ENCODE results near the gene ABHD5.

ABHD5 gene

GRCh38 chr3:43684944-43685343 is 5.8 kb upstream of the ABHD5 start:
- no peak for DNase-seq (ENCODE audit: insufficient read length, low spot score)
- no peak for FAIRE-seq

GRCh38 chr3:43685921-43686320 is 4.8 kb upstream of the ABHD5 start:
- FAIRE-seq (no peak), DNase-seq (ENCODE audit: insufficient read length, low spot score) (no peak)

- DNase-seq (ENCODE audit: insufficient read length, low spot score) (no peak), FAIRE-seq (no peak)
Observed at GRCh38 chr3:43686333-43686699, 4.4 kb upstream of the ABHD5 start.

- DNase-seq (ENCODE audit: insufficient read length, low spot score) (no peak), FAIRE-seq (no peak)
Observed at GRCh38 chr3:43686700-43687498, 3.8 kb upstream of the ABHD5 start.

- DNase-seq (ENCODE audit: insufficient read length, low spot score) (no peak), FAIRE-seq (no peak)
Observed at GRCh38 chr3:43687499-43687811, 3.3 kb upstream of the ABHD5 start.

GRCh38 chr3:43688245-43688650 is 2.5 kb upstream of the ABHD5 start:
- no peak for DNase-seq (ENCODE audit: insufficient read length, low spot score)
- FAIRE-seq: no peak

GRCh38 chr3:43689166-43689565 is 1.6 kb upstream of the ABHD5 start:
- no peak for FAIRE-seq
- DNase-seq (ENCODE audit: insufficient read length, low spot score): no peak

- DNase-seq (ENCODE audit: insufficient read length, low spot score) (no peak), FAIRE-seq (no peak)
Observed at GRCh38 chr3:43689766-43690399, 855 bp upstream of the ABHD5 start.

- no peak for FAIRE-seq
- DNase-seq (ENCODE audit: insufficient read length, low spot score): peak; percentile 45
Observed at GRCh38 chr3:43691120-43691995, 620 bp downstream of the ABHD5 start.

- no peak for FAIRE-seq
- DNase-seq (ENCODE audit: insufficient read length, low spot score): no peak
Observed at GRCh38 chr3:43692085-43692855, 1.5 kb downstream of the ABHD5 start.

- no peak for DNase-seq (ENCODE audit: insufficient read length, low spot score)
- no peak for FAIRE-seq
Observed at GRCh38 chr3:43692971-43693370, 2.2 kb downstream of the ABHD5 start.

GRCh38 chr3:43693594-43693993 is 2.9 kb downstream of the ABHD5 start:
- no peak for DNase-seq (ENCODE audit: insufficient read length, low spot score)
- no peak for FAIRE-seq

GRCh38 chr3:43695443-43695842 is 4.7 kb downstream of the ABHD5 start:
- FAIRE-seq (no peak), DNase-seq (ENCODE audit: insufficient read length, low spot score) (no peak)

GRCh38 chr3:43695863-43696262 is 5.1 kb downstream of the ABHD5 start:
- DNase-seq (ENCODE audit: insufficient read length, low spot score) (no peak), FAIRE-seq (no peak)

- no peak for FAIRE-seq
- DNase-seq (ENCODE audit: insufficient read length, low spot score): no peak
Observed at GRCh38 chr3:43696441-43696840, 5.7 kb downstream of the ABHD5 start.

GRCh38 chr3:43696881-43697280 is 6.1 kb downstream of the ABHD5 start:
- DNase-seq (ENCODE audit: insufficient read length, low spot score): no peak
- FAIRE-seq: no peak

GRCh38 chr3:43699864-43700263 is 9.1 kb downstream of the ABHD5 start:
- no peak for FAIRE-seq
- no peak for DNase-seq (ENCODE audit: insufficient read length, low spot score)

- DNase-seq (ENCODE audit: insufficient read length, low spot score): no peak
- FAIRE-seq: no peak
Observed at GRCh38 chr3:43704697-43705096, 14.0 kb downstream of the ABHD5 start.

- FAIRE-seq (no peak), DNase-seq (ENCODE audit: insufficient read length, low spot score) (no peak)
Observed at GRCh38 chr3:43706342-43706741, 15.6 kb downstream of the ABHD5 start.

- FAIRE-seq (no peak), DNase-seq (ENCODE audit: insufficient read length, low spot score) (no peak)
Observed at GRCh38 chr3:43707266-43707665, 16.5 kb downstream of the ABHD5 start.

GRCh38 chr3:43707998-43708397 is 17.3 kb downstream of the ABHD5 start:
- no peak for DNase-seq (ENCODE audit: insufficient read length, low spot score)
- FAIRE-seq: no peak

Measured in HTR-8/SVneo (cell line).